ENCODE data around the gene GDF10.

GRCh38 chr10:47315421-47315820, 15.4 kb downstream of the GDF10 start:
- TF ChIP-seq CTCF (IDR thresholded peaks at IDR 0.05) (no peak), POLR2AphosphoS5 (IDR thresholded peaks at IDR 0.05) (no peak), POLR2A (IDR thresholded peaks at IDR 0.05) (no peak)
